ENCODE measurements around the gene TRAPPC3.

Gene TRAPPC3

GRCh38 chr1:36151134-36151844 is 2.0 kb upstream of the TRAPPC3 start:
- no peak for DNase-seq

- peak in 12 of 14 donors; percentile 46 to 95 (median 76) for DNase-seq
These were observed 1.2 kb upstream of the TRAPPC3 start for GRCh38 chr1:36150296-36151133.

- peak in 1 of 14 donors; percentile 64 for DNase-seq
These were observed 648 bp upstream of the TRAPPC3 start for GRCh38 chr1:36149973-36150295.

GRCh38 chr1:36148821-36149236 is 457 bp downstream of the TRAPPC3 start:
- DNase-seq, result no peak

- DNase-seq, result no peak
These were observed 4.9 kb downstream of the TRAPPC3 start for GRCh38 chr1:36144413-36144812.

GRCh38 chr1:36143424-36143823 is 5.9 kb downstream of the TRAPPC3 start:
- no peak for DNase-seq

GRCh38 chr1:36142121-36142520 is 7.2 kb downstream of the TRAPPC3 start:
- DNase-seq, result peak in 1 of 14 donors; percentile 26

- DNase-seq, result peak in 1 of 14 donors; percentile 24
These were observed 9.8 kb downstream of the TRAPPC3 start for GRCh38 chr1:36139521-36139920.

GRCh38 chr1:36137776-36138175 is 11.5 kb downstream of the TRAPPC3 start:
- DNase-seq, result peak in 1 of 14 donors; percentile 78

GRCh38 chr1:36137226-36137625 is 12.1 kb downstream of the TRAPPC3 start:
- DNase-seq, result peak in 1 of 14 donors; percentile 34

- DNase-seq, result peak in 7 of 14 donors; percentile 14 to 66 (median 27)
These were observed 12.8 kb downstream of the TRAPPC3 start for GRCh38 chr1:36136535-36136934.

- no peak for DNase-seq
These were observed 13.5 kb downstream of the TRAPPC3 start for GRCh38 chr1:36135796-36136195.

- no peak for DNase-seq
These were observed 14.0 kb downstream of the TRAPPC3 start for GRCh38 chr1:36135330-36135667.

GRCh38 chr1:36134505-36135329 is 14.6 kb downstream of the TRAPPC3 start:
- DNase-seq, result peak in 10 of 14 donors; percentile 31 to 71 (median 38)

GRCh38 chr1:36134031-36134430 is 15.3 kb downstream of the TRAPPC3 start:
- DNase-seq, result no peak

- no peak for DNase-seq
These were observed 15.8 kb downstream of the TRAPPC3 start for GRCh38 chr1:36133484-36133883.

GRCh38 chr1:36132029-36132428 is 17.3 kb downstream of the TRAPPC3 start:
- no peak for DNase-seq

- no peak for DNase-seq
These were observed 20.4 kb downstream of the TRAPPC3 start for GRCh38 chr1:36128905-36129206.

GRCh38 chr1:36128126-36128904 is 21.0 kb downstream of the TRAPPC3 start:
- no peak for DNase-seq

- no peak for DNase-seq
These were observed 22.3 kb downstream of the TRAPPC3 start for GRCh38 chr1:36126797-36127500.

GRCh38 chr1:36126005-36126716 is 23.1 kb downstream of the TRAPPC3 start:
- no peak for DNase-seq
